HTERT RPE-1 (cell line): ENCODE results near the gene COCH.
"Not testable (repeated sequence)": the region's sequence is repeated elsewhere in the genome, so short reads cannot be mapped to it uniquely, and the experiment has no call there.

Experiments
- in situ Hi-C: fragments of 300-500 bp; cut with MboI; formaldehyde crosslinking; loops from 4 replicates; pipeline ENCODE4 v1.14.3; 2020; ENCODE audit warnings: low sequenced_read_pairs

The COCH gene

GRCh38 chr14:30921305-30921704 is 46.9 kb downstream of the COCH start:
- in situ Hi-C loops = no loop called here

- in situ Hi-C loops = no loop called here
Measured at GRCh38 chr14:30921788-30922187, 47.4 kb downstream of the COCH start.

- in situ Hi-C loops = no loop called here
Measured at GRCh38 chr14:30925254-30925653, 50.9 kb downstream of the COCH start.

- in situ Hi-C loops = no loop called here
Measured at GRCh38 chr14:30928462-30928861, 54.1 kb downstream of the COCH start.

GRCh38 chr14:30933937-30934336 is 59.6 kb downstream of the COCH start:
- in situ Hi-C loops = not testable (repeated sequence)

GRCh38 chr14:30935445-30935844 is 61.1 kb downstream of the COCH start:
- in situ Hi-C loops = no loop called here

GRCh38 chr14:30938617-30939016 is 64.3 kb downstream of the COCH start:
- in situ Hi-C loops = no loop called here
